Prostate gland (tissue), 2 donors: ENCODE data around the gene FAM89A. TPM values are rescaled to one million over a fixed set of nuclear protein-coding genes. Genes with fewer than 3 reads are reported as not detected.

ENCODE experiments used
- DNase-seq: peaks from one replicate; pipeline ENCODE4 v3.0.0-alpha.2; 2019; ENCODE audit warnings: low spot score
- H3K27ac ChIP-seq, 2 donors: fragments of 200-600 bp; sonication (generic); 2 replicates each; pipeline ENCODE4 v1.5.1; 2017 to 2019
- H3K27me3 ChIP-seq: fragments of 200-600 bp; sonication (generic); replicated peaks from 2 replicates; pipeline ENCODE4 v1.5.1; 2019; ENCODE audit not compliant: insufficient read depth
- H3K36me3 ChIP-seq, 2 donors: fragments of 200-600 bp; sonication (generic); 1 replicate in 1 of 2; 2 replicates in 1 of 2; pipeline versions ENCODE4 v1.5.1 to v1.8.1; 2017 to 2019
- H3K4me1 ChIP-seq: fragments of 200-600 bp; sonication (generic); replicated peaks from 2 replicates; pipeline ENCODE4 v1.5.1; 2019
- H3K4me3 ChIP-seq, 2 donors: fragments of 200-600 bp; sonication (generic); 2 replicates each; pipeline ENCODE4 v1.5.1; 2017 to 2019
- H3K9me3 ChIP-seq: fragments of 200-600 bp; sonication (generic); 2 replicates; pipeline ENCODE4 v1.5.1; 2017
- CTCF ChIP-seq, 4 experiments: fragments of 200-600 bp in 2 of 4; fragments of 450-650 bp in 2 of 4; sonication (generic) in 2 of 4; IDR thresholded peaks; 1 replicate in 3 of 4; 2 replicates in 1 of 4; pipeline ENCODE4 v1.5.1; 2016 to 2019; ENCODE audit warnings: antibody characterized with exemption in 4 of 4, mild to moderate bottlenecking in 2 of 4, moderate library complexity in 2 of 4
- POLR2A ChIP-seq: fragments of 450-650 bp; IDR thresholded peaks from one replicate; pipeline ENCODE4 v1.6.1; 2016; ENCODE audit warnings: antibody characterized with exemption, mild to moderate bottlenecking
- POLR2AphosphoS5 ChIP-seq: sonication (generic); formaldehyde crosslinking; IDR thresholded peaks from one replicate; pipeline ENCODE4 v1.6.1; 2017; ENCODE audit warnings: antibody characterized with exemption
- WGBS: methylation state at CpG from one replicate; pipeline ENCODE4 v1.1.5; 2018; 5-methylcytosine and 5-hydroxymethylcytosine counted together
- intact Hi-C: fragments of 100-400 bp; cut with DNase I; formaldehyde crosslinking; loops from one replicate; pipeline ENCODE4 v1.14.2; 2022
- total RNA-seq, 2 donors: library from RNA; depleted of rRNA; stranded (reverse); fragments of >200 nt; gene quantifications; one replicate each; pipeline ENCODE4 v1.1.0, GENCODE V29; 2016

The FAM89A gene
- total RNA-seq, 2 donors from 2014 or later, result 13.7 to 13.9 TPM

DNA sequence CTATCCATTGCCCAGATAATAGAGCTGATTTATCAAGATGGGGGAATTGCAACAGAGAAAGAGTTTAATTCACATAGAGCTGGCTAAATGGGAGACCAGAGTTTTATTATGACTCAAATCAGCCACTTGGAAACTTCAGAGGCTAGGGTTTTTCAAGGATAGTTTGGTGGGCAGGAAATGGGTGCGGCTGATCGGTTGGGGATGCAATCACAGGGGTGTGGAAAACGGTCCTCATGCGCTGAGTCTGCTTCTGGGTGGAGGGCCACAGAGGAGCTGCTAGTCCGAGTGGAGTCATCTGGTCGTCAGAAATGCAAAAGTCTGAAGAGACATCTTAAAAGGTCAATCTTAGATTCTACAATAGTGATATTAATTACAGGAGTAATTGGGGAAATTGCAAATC lies 32.0 kb upstream of the FAM89A start:
- 83% methylated on average over 6 of the region's 6 CpGs for WGBS
- Histone ChIP-seq H3K4me3 (no peak overlapping the region), H3K9me3 (no peaks in the 10 kb centered on the region), H3K27me3 (no peaks in the 10 kb centered on the region), H3K4me1 (no peaks in the 10 kb centered on the region), H3K36me3 (no peaks in the 10 kb centered on the region), H3K27ac (no peak overlapping the region)
- DNase-seq, result no peak
- TF ChIP-seq CTCF (IDR thresholded peaks at IDR 0.05) (no peak), POLR2A (no peak), POLR2AphosphoS5 (no peak)
- intact Hi-C loops, result no loop called here

- intact Hi-C loops, result no loop called here
- TF ChIP-seq CTCF (IDR thresholded peaks at IDR 0.05), result no peak
- TF ChIP-seq POLR2A, result no peak
- TF ChIP-seq POLR2AphosphoS5, result no peak
- Histone ChIP-seq H3K27ac (no peak overlapping the region), H3K4me1 (no peaks in the 10 kb centered on the region), H3K27me3 (no peaks in the 10 kb centered on the region), H3K4me3 (no peak overlapping the region), H3K9me3 (no peaks in the 10 kb centered on the region), H3K36me3 (no peaks in the 10 kb centered on the region)
- DNase-seq, result no peak
- 39% methylated on average over 8 of the region's 8 CpGs for WGBS
Measured at GRCh38 chr1:231070758-231071444, 30.8 kb upstream of the FAM89A start.

- TF ChIP-seq POLR2A, result no peak
- TF ChIP-seq CTCF (IDR thresholded peaks at IDR 0.05), result no peak
- TF ChIP-seq POLR2AphosphoS5, result no peak
- intact Hi-C loops, result no loop called here
- Histone ChIP-seq H3K4me1 (no peaks in the 10 kb centered on the region), H3K36me3 (no peaks in the 10 kb centered on the region), H3K27me3 (no peaks in the 10 kb centered on the region), H3K9me3 (no peaks in the 10 kb centered on the region), H3K4me3 (no peak overlapping the region), H3K27ac (no peak overlapping the region)
- WGBS, result 82% methylated on average over 8 of the region's 8 CpGs
- no peak for DNase-seq
Measured at GRCh38 chr1:231069333-231069732, 29.3 kb upstream of the FAM89A start.

DNA sequence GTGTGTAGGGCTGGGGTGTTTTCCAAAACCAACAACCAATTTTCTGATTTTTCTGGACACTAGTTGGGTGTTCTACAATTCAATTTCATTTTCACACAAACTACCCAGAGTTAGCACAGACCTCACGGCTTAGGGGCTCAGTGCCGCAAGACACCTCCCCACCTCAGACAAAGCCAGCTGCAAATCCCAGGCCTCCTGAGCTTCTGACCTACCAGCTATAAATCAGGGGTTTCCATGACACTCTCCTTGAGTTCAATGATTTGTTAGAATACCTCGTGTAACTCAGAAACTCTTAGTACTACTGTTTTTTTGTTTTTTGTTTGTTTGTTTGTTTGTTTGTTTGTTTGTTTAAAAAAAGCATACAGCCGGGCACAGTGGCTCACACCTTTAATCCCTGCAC lies 28.7 kb upstream of the FAM89A start:
- H3K27ac ChIP-seq, result no peak overlapping the region
- 45% methylated on average over 4 of the region's 4 CpGs for WGBS

More for the DNA sequence above, 28.7 kb upstream of the FAM89A start:
- H3K27me3 ChIP-seq, result no peaks in the 10 kb centered on the region
- intact Hi-C loops, result no loop called here
- no peak for DNase-seq
- H3K9me3 ChIP-seq, result no peaks in the 10 kb centered on the region
- H3K36me3 ChIP-seq, result no peaks in the 10 kb centered on the region
- H3K4me3 ChIP-seq, result no peak overlapping the region
- H3K4me1 ChIP-seq, result no peaks in the 10 kb centered on the region
- no peak for TF ChIP-seq POLR2AphosphoS5
- no peak for TF ChIP-seq POLR2A
- TF ChIP-seq CTCF (IDR thresholded peaks at IDR 0.05), result no peak
